NB4 (cell line): Measurements from ENCODE around the gene SGCA.

Experiments used
- MAX ChIP-seq: IDR thresholded peaks from 2 replicates; pipeline ENCODE4 v1.6.1; 2011; ENCODE audit warnings: low read depth, low read length
- POLR2A ChIP-seq: IDR thresholded peaks from 2 replicates; pipeline ENCODE4 v1.6.1; 2011; ENCODE audit warnings: mild to moderate bottlenecking; ENCODE audit not compliant: insufficient read length; ENCODE audit errors: extremely low read depth
- TF ChIP-seq, protein P1 (sequence below): IDR thresholded peaks from one replicate; pipeline ENCODE4 v1.5.1; 2012; ENCODE audit warnings: low read depth, low read length

- TF ChIP-seq, protein P1, sequence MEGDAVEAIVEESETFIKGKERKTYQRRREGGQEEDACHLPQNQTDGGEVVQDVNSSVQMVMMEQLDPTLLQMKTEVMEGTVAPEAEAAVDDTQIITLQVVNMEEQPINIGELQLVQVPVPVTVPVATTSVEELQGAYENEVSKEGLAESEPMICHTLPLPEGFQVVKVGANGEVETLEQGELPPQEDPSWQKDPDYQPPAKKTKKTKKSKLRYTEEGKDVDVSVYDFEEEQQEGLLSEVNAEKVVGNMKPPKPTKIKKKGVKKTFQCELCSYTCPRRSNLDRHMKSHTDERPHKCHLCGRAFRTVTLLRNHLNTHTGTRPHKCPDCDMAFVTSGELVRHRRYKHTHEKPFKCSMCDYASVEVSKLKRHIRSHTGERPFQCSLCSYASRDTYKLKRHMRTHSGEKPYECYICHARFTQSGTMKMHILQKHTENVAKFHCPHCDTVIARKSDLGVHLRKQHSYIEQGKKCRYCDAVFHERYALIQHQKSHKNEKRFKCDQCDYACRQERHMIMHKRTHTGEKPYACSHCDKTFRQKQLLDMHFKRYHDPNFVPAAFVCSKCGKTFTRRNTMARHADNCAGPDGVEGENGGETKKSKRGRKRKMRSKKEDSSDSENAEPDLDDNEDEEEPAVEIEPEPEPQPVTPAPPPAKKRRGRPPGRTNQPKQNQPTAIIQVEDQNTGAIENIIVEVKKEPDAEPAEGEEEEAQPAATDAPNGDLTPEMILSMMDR, result no peak
- TF ChIP-seq MAX, result no peak
- TF ChIP-seq POLR2A, result no peak
These were observed 35.1 kb upstream of the SGCA start for GRCh38 chr17:50130559-50131305.
